GM12891 (cell line): Measurements from ENCODE around the gene TMEM132E.

Source experiments
- POLR2A ChIP-seq: IDR thresholded peaks from 2 replicates; pipeline ENCODE4 v1.6.1; 2011; ENCODE audit warnings: low read depth, low read length, control low read depth
- POLR2AphosphoS5 ChIP-seq: IDR thresholded peaks from 2 replicates; pipeline ENCODE4 v1.6.1; 2011; ENCODE audit warnings: low read depth, low read length, control low read depth
- SPI1 ChIP-seq: IDR thresholded peaks from 2 replicates; pipeline ENCODE4 v1.6.1; 2011; ENCODE audit warnings: low read depth, low read length, control low read depth
- TAF1 ChIP-seq: IDR thresholded peaks from 2 replicates; pipeline ENCODE4 v1.6.1; 2011; ENCODE audit warnings: low read depth, low read length, control low read depth

DNA sequence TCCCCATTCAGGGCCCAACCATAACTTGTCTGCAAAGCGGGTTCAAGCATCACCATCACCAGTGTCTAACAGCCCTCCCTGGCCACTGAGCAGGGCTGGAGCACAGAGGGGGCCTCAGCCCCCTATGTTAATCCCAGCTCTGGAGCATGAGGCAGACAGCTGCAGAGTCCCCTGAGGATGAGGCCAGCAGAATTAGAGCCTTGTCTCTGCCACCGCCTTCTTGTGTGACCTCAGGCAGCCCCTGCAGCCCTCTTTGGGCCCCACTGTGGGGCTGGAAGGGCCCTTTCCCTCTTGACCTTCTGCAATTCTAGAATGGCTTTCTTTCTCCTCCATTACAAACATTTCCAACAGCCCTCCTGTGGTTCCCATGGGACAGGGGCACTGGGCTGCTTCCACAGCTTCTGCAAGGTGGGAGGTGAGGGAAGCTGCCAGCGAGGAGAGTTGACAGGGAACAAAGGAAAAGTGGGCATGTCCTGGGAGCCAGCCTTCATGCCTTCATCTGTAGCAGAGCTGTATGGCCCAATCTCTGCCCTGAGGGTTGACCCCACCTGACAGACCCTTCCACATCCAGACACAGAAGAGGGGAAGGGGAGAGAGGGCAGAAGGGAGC is 65.7 kb downstream of the TMEM132E start:
- TF ChIP-seq POLR2AphosphoS5 (no peak), POLR2A (no peak), TAF1 (no peak), SPI1 (no peak)
